ENCODE data around the gene MAP10.

The MAP10 gene

DNA sequence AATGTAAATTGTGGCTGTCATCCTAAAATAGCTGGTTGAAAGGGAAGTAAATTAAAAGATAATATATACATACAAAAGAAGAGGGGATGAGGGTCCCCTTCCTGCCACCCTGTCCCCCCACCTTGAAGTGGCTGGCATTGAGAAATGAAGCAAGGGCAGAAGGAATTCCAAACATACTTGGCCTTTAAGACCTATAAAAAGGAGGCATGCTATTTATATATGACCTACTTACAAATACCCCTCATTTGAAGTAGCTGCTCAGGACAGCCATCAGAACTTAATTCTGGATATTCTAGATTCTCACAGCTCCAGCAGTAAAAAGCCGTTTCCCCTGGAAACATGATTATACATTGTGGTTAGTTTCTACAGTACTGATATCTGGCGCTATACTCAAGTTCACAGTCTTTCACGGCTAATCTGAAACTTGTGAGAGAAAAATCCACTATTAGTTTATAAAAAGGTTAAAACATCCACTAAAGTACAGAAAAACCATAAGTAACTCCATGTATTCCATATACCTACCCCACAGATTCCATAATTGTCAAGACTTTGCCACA is 9.6 kb upstream of the MAP10 start:
- no peak for DNase-seq (ENCODE audit: low read depth)

DNA sequence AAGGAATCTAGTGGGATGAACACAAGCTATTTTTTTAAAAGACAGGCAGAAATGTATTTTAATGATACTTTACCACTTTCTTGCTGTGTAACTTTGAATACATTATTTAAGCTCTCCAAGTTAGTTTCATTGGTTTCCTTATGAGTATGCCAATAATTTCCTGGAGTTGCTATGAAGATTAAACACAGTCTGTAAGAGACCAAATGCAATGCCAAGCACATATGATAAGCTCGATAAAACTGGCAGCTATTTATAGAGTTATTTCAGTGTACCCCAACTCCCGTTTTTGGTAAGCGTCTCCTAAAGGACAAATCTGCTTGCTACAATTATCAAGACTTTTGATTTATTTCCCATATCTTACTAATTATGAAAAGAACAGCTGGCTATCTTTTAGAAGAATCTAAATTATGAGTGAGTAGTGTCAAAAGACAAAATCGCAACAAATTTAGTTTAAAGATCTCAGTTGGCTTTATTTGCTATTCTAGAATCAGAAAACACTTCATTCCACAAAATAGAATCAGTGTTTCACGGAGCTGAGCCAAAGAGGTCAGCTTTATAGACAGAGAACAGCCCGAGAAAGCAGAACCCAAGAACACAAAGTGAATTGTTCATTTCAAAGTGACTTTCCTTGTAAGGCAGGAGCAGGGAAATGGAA is 7.2 kb upstream of the MAP10 start:
- DNase-seq (ENCODE audit: low read depth), result no peak

DNA sequence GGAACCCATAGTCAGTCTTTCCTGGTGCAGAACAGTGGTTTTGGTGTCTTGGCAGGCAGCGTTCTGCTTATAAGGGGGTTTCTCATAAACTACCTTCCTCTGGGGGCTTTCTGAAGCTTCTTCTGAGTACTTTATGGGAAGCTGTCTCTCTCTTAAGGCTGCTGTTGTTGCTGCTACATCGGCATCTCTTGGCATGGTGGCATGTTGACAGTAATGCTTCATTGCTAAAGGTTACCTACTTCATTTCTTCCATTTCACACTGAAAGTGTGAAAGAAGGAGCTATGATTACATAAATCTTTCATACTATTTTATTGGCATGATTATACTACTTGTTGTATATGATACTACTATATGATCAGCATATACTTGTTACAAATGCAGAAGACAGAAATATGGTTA is 6.3 kb upstream of the MAP10 start:
- no peak for DNase-seq (ENCODE audit: low read depth)

DNA sequence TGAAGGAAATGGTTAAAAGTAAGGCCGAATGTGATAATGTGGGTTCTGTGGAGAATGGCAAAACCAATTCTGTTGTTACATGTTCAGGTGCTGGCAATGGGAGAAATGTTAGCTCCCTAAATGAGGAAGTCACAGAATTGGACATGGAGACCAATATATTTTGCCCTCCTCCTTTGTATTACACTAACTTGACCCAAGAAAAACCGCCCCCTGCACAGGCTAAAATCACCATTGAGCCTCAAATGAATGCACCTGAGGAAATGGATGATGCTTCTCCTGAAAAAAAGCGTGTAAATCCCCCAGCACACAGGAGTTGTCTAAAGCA is 932 bp downstream of the MAP10 start:
- no peak for DNase-seq (ENCODE audit: low read depth)

DNA sequence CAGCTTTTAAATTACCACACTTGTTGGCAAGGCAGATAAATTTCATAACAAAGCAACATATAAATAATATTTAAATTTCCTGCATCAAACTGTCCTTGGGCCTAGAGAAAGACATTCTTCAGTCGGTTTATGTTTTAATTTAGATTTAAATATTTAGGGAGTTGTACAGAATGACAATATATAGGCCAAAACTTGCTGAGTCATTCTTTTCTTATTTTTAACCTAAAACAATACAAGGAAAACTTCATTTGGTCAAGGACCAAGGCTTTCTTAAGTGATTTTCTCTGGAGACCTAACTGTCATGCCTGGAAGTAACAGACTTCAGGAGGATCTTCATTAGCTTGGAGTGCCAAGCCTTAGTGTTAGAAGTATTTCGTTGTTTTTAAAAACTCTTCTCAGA is 5.6 kb downstream of the MAP10 start:
- DNase-seq (ENCODE audit: low read depth), result no peak

DNA sequence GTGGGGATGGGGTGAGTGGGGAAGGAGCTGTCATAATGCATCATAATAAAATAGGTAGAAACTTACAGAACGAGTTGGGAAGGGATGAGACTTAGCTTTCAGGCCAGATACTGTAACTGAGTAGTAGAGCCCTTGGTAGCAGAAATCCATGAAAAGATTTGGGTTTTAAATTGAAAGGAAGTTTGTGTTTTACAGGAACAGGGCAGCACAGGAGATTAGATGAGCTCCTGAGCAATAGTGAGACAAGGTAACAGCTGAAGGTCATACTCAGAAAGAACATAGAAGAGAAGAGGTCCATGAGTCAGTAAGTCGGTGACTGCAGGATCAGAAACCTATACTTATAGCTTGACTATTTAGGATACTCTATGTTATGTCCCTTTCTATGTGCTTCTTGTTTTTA is 7.3 kb downstream of the MAP10 start:
- DNase-seq (ENCODE audit: low read depth), result no peak

DNA sequence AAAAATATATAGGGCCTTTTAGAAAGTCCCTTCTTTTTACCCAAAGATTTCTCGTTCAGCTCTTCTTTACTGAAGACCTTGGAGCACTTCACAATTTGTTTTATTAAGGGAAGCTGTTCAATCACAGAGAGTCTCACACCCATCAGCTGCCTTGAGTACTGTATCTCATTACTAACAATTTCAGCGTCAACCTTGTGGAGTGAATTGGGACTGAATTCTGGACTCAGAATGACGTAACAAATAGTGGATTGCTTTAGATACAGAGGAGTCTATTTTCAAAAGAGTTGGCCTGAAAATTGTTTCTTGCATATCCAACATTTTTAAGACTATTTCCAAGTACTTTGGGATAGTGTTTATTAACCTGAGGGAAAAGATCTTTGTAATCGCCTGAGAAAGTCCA is 7.9 kb downstream of the MAP10 start:
- no peak for DNase-seq (ENCODE audit: low read depth)

DNA sequence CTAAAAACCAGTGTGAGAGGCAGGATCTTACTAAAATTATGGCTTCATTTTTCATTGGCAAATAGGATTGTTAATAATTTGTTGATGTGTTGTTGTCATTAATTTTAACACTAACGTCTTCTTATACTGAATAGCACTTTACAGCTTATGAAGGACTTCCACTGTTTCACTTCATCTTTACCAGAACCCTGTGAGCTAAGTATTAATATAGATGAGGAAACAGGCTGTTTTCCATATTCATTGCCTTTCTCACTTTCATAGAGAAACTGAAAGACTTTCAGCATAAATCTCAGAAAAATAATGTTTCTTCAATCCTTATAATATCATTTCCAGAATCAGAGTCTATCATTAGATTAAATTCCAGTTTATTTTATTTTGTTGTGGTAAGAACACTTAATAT is 8.5 kb downstream of the MAP10 start:
- DNase-seq (ENCODE audit: low read depth), result no peak

DNA sequence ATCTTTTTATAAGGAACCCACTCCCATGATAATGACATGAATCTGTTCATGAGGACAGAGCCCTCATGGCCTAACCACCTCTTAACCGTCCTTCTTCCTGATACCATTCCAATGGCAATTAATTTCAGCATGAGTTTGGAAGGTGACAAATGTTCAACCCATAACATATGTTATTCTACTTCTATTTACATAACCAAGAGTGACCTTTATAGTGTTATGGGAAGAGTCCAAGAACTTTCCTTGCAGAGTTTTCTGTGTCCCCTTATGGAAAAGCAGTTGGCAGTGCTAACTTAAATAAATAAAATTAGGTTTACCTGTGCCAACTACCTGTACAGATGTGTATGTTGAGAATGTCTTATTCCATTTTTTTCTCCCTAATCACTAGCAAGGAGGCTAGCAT is 11.1 kb downstream of the MAP10 start:
- no peak for DNase-seq (ENCODE audit: low read depth)

DNA sequence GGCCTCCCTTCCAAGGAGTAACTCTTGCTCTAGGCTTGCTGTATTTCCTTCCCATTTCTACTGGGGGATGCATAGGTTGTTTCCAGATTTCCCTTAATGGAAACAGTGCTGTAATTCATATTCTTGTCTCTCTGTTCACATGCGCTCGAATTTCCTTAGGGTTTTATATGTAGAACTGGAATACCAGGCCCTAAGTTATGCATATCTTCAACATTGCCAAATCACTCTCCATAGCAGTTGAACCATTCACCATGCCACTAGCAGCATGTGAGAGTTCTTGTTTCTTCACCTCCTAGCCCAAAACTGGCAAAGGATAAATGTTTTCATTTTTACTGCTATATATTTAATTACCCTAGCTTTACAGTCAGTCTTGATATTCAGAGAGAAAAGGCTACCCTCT is 12.8 kb downstream of the MAP10 start:
- DNase-seq (ENCODE audit: low read depth), result no peak

DNA sequence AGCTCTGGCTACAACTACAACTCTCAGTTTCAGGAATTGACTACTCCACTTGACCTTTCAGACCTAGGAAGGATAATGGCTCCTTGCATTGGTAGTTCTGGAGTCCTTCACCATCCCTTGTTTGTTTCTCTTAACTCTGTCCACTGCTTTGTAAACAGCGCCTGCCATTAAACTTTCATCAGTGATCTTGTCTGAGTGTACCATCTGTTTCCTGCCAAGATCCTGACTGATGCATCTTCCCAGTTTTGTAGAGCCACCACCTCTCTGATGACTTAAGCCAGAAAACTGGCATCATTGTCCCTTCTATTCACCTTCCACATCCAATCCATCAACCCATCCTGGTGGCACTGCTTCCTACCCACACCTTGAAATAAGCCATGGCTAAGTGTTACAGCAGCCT is 15.2 kb downstream of the MAP10 start:
- DNase-seq (ENCODE audit: low read depth), result no peak

DNA sequence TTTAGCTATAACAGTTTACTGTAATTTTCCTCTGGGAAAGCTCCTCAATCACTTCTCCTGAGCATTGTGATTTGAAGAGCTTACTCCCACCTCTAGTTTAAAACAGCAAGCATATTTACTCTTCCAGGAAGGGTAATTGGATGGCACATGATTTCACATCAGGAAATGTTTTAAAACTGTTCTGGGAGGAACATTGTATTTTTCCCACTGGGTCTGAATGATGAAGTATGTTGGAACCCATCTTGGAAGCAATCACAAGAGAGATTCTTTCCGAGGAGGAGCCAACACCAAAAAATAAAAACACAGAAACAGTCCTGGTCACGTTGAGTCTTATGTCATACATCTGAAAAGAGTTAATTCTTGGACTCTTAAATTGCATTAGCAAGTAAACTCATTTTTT is 17.3 kb downstream of the MAP10 start:
- DNase-seq (ENCODE audit: low read depth), result no peak

DNA sequence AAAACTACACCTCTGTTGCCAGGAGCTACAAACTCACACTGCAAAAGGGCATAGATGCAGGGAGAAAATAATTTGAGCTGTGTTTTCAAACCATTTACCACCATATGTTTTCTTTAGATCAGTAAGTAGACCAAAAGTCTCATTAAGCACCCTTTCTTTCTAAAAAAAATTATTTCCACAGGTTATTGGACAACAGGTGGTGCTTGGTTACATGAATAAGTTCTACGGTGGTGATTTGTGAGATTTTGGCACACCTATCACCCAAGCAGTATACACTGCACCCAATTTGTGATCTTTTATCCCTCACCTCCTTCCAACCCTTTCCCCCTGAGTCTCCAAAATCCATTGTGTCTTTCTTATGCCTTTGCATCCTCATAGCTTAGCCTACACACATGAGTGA is 21.1 kb downstream of the MAP10 start:
- DNase-seq (ENCODE audit: low read depth), result no peak

DNA sequence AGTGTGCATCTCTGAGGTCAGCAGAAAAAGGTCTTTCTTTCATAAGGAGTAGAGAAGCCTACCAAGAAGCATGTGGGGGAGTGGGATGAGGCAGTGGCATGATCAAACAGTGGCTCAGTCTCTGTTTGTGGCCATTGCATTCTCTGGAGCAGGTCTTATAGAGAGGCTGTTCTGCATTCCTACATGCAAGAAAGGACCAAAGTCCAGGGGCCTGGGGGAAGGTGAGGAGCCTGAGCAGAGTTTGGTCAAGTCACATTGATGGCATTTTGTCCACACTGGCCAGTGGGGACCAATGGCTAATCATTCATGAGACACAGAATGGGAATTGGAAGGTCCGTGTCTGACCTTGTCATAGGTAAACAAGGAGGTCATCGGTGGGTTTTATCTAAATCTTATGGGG is 25.4 kb downstream of the MAP10 start:
- no peak for DNase-seq (ENCODE audit: low read depth)

DNA sequence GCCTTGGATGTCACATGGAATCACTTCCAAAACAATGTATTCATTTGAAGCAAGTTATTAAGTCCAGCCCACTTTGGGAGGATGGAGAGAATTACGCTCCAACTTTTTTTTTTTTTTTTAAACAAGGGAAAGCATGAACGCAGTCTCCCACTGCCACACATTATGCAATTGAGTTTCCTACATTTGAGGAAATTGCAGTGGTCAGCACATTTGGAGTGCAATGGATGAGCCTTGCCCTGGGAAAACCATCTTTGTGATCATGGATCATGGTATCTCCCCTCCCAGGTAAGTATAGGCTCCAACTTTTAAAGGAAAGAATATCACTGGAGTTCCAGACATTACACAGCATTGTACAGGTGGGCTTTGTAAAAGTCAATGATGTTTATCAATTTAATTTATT is 26.7 kb downstream of the MAP10 start:
- DNase-seq (ENCODE audit: low read depth), result no peak

DNA sequence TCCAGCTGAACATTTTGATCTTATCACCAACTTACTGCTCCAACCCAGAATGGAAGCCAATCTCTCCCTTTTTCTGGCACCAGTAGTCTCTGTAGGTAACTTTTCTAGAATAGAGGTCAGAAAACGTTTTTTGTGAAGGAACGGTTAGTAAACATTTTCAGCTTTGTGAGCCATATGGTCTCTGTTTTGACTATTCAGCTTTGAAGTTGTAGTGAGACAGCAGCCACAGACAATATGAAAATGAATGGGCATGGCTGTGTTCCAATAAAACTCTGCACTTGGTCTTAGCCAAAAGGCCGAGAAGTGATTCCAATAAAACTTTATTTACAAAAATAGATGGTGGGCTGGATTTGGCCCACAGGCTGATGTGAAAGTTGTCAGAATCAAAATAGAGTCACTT is 28.9 kb downstream of the MAP10 start:
- no peak for DNase-seq (ENCODE audit: low read depth)

DNA sequence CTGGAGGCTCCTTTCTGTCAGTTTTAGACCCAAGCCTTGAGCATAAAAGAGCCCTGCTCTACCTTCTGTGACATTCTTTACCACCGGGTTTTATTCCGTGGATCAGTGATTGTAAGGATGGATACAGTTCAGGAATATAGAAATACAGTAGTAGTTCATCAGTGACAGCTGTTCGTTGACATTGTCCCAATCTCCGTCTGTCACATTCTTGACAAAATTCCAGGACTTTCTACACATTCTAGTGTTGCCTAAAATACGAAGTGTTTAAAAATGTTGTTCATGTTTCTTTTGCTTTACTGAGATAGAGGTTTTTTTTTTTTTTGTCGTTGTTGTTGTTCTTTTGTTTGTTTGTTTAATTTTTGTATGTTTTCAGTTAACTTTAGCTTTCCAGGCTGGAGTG is 29.9 kb downstream of the MAP10 start:
- no peak for DNase-seq (ENCODE audit: low read depth)

DNA sequence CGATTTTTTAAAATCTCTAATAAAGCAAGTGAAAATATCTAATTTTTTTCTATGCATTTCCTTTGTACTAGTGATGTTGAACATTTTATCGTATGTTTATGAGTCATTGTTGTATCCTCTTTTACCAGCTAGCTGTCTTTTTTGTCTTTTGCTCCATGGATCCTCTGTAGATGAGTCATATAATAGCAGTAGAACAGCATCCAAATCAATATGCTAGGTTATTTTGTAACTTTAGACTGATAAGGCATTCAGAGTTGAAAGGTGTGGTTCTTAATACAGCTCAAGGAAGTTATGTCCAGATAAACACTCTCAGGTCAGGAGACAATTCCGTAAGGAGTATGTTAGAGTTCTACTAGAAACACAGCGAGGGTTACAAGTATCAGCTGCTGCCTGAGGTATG is 31.9 kb downstream of the MAP10 start:
- no peak for DNase-seq (ENCODE audit: low read depth)

DNA sequence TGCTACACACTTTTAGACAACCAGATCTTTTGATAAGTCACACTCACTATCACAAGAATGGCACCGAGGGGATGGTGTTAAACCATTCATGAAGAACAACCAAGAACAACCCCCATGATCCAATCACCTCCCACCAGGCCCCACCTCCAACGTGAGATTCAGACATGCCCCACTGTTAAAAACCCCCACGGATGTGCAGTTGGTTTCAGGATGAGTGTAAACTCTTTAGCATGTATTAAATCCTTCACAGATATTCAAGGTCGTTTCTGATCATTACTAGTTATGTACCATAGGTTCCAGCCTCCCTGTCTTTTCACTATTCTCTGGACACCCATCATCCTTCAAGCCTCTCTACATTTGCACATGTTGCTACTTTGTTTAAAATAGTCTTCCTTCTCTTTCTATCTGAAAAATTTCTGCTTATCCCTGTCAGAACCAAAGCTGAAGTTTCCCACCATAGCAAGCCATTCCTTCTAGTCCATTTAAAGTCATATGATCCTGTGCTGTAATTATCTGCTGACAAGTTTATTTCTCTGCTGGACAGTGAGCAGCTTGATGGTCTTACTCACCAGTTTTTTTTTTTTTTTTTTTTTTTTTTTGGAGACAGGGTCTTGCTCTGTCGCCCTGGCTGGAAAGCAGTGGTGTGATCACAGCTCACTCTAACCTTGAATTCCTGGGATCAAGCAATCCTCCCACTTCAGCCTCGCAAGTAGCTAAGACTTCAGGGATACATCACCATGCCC is 36.8 kb downstream of the MAP10 start:
- DNase-seq (ENCODE audit: low read depth), result no peak

DNA sequence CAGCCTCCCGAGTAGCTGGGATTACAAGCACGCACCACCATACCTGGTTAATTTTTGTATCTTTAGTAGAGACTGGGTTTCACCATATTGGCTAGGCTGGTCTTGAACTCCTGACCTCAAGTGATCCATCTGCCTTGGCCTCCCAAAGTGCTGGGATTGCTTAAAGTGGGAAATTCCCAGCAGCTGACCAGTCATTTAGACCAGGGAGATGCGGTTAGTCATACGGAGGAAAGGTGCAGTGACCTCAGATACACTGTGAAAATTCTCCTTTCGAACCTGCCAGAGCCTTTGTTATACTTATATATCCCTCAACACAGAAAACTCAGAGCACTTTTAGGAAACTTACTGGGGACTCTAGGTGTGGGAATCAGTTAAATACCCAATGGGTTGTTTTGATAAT is 39.6 kb downstream of the MAP10 start:
- DNase-seq (ENCODE audit: low read depth), result no peak

DNA sequence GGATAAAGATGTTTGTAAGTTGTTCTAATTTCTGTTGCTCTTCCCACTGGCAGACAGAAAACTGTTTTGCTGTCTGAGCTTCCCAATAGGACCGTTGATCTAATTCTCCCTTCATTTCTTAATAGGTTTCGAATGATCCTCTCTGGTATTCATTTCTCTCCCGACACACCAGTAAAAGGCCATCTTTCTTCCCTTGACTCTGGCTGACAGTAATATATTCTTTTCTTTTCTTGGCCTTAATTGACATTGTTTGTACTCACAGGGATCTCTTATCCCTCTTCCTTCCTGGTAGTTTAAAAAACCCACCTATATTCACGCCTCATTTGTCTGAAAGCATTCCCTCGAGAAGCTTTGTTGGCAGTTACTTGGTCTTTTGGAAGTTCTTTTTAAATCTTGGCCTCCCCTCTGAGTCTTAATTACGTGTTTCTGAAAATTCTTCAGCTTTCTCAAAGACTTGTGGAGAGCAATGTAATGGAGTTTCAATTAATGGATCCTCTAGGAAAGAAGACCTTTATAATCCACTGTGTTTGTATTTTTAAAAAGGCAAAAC is 40.3 kb downstream of the MAP10 start:
- no peak for DNase-seq (ENCODE audit: low read depth)

DNA sequence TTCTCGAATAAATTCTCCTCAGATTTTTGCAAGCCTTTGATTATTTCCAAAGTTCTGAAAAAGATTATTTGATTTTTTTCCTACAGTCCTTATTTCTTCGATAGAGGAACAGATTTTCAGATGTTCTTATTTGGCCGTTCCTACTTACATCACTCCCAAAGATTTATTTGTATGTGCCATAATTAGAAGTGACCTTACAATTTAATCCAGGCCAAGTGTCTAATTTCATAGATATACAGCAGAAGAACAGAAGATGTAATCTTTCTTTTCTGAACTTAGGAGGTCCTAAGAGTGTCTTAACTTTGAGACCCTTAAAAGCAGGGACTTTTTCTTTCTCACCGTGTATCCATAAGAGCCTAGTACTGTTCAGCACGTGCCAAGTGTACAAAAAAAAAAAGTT is 46.3 kb downstream of the MAP10 start:
- DNase-seq (ENCODE audit: low read depth), result no peak

DNA sequence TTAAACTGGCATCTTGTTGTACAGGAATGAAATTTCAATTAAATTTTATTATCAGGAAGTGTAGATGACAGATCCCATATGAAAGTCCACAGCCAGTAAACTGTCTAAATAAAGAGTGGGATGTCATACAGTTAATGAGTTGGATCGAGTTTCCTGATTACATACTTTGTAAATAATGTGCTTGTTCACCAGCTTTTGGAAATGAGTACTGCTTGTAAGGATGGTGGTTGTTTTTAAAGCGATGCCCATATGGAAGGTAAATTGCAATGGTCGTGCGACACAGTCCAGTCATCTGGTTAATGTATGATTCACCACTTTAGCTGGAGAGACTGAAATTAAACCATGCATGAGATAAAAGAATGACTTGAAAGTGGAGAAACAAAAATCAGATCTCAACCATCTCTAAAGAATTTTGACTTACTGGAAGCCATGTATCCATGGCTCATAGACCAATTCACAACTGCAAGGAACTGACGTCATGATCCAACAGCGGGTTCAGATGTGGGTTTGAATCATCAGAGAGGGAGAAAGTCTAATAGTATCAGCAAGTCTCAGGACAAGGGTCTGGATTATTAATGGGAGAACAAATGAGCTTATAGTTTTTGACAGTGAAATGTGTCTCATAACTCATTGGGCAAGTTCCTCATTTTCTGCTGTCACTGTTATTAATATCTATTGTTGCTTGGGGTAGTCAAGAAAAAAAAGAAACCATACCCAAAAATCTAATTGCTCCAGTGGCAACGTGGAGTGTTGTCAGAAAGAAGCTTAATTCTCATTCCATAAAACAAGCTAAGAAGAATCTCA is 49.0 kb downstream of the MAP10 start:
- DNase-seq (ENCODE audit: low read depth), result peak; percentile 2

All from HS-27A (cell line).